AG09319 (cell line): ENCODE data around the gene GABRB2.
"Not testable (repeated sequence)": the region's sequence is repeated elsewhere in the genome, so short reads cannot be mapped to it uniquely, and the experiment has no call there.

Source experiments
- DNase-seq: peaks from one replicate; pipeline ENCODE4 v3.0.0-alpha.2; 2010; ENCODE audit warnings: low read depth; ENCODE audit errors: extremely low read depth
- TF ChIP-seq, protein P1 (sequence below): IDR thresholded peaks from 2 replicates; pipeline ENCODE4 v1.5.1; 2011; ENCODE audit warnings: low read depth, mild to moderate bottlenecking, inconsistent platforms, low read length, moderate library complexity

Gene GABRB2

GRCh38 chr5:161258438-161258837 lies 288.1 kb downstream of the GABRB2 start:
- DNase-seq: no peak
- TF ChIP-seq, protein P1, sequence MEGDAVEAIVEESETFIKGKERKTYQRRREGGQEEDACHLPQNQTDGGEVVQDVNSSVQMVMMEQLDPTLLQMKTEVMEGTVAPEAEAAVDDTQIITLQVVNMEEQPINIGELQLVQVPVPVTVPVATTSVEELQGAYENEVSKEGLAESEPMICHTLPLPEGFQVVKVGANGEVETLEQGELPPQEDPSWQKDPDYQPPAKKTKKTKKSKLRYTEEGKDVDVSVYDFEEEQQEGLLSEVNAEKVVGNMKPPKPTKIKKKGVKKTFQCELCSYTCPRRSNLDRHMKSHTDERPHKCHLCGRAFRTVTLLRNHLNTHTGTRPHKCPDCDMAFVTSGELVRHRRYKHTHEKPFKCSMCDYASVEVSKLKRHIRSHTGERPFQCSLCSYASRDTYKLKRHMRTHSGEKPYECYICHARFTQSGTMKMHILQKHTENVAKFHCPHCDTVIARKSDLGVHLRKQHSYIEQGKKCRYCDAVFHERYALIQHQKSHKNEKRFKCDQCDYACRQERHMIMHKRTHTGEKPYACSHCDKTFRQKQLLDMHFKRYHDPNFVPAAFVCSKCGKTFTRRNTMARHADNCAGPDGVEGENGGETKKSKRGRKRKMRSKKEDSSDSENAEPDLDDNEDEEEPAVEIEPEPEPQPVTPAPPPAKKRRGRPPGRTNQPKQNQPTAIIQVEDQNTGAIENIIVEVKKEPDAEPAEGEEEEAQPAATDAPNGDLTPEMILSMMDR: no peak

DNA sequence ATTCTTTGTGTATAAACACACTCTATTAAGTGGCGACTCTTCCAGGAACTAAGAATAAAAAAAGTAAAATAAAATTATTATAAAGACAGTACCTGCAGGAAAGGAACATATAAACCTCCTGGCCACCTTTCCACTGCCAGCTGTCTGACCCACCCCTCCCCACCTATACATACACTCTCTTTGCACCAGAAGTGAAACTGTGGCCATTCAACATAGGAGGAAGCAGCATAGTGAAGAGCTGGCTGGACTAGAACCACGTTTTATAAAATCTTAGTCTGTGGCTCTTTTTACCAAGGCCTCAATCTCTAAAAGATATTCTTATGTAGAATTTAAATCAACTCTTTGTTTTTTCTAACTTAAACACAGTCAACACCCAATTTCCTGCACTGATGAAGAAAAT lies 289.6 kb downstream of the GABRB2 start:
- DNase-seq: no peak
- TF ChIP-seq, protein P1: no peak

DNA sequence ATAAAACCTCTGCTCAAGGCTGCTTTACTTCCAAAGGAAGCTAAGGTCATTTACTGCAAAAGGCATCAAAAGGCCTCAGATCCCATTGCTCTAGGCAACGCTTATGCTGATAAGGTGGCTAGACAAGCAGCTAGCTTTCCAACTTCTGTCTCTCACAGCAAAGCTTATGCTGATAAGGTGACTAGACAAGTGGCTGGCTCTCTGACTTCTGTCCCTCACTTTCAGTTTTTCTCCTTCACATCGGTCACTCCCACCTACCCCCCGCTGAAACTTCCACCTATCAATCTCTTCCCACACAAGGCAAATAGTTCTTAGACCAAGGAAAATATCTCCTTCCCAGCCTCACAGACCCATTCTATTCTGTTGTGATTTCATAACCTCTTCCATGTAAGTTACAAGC lies 293.6 kb downstream of the GABRB2 start:
- not testable (repeated sequence) for DNase-seq

- TF ChIP-seq, protein P1: no peak
- DNase-seq: no peak
These were observed 299.8 kb downstream of the GABRB2 start for GRCh38 chr5:161246749-161247148.

GRCh38 chr5:161245846-161246245 lies 300.7 kb downstream of the GABRB2 start:
- not testable (repeated sequence) for DNase-seq
